GM21515 (cell line): ENCODE measurements around the gene RGS17.
"Not testable (repeated sequence)": the region's sequence is repeated elsewhere in the genome, so short reads cannot be mapped to it uniquely, and the experiment has no call there.

Source experiments
- ATAC-seq: cut with Tn5 transposase; IDR thresholded peaks from one replicate; pipeline ENCODE4 v1.9.1; 2021; ENCODE audit not compliant: unreplicated experiment

Gene RGS17

DNA sequence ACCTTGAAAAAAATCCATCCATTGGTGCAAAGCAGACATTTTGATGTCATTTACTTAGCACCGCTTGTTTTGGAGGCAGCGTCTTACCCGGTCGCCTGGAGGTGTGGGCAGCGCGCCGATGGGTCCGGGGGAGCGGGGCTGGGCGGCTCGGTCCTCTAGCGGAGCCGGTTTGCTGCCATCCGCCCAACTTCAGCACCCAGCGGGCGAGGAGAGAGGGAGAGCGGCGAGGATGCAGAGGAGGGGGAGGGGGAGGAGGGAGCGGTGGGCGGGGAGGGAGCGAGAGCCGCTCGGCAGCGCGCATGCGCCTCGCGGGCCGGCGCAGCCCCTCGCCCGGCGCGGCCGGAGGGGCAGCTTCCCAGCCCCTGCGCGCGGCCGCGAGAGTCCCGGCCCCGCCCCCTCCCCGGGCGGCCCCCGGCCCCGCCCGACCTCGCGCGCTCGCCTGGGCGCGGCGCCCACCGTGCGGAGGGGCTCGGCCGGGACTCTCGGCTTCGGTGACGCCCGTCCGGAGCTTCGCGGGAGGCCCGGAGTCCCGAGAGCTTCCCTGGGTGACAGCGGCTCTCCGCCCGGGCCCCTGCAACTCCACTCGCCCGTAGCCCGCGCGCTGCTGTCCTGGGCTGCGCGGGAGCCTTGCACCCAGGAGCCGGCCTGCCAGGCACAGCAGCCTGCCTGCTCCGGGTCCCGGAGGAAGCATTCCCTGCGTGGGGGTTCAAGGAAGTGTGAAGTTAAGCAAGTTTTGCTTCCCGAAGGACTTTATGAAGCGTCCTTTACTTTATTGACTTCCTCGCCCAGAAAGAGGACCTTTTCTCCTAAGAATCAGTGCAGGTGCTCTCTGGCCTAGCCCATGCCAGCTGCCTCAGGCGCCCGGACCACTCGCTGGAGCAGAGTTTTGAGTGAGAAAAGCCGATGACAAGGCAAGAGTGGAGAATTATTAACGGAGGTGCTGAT lies at the start of gene RGS17:
TSS of gene RGS17 (minus strand) at position 246 of the 945 bp plus-strand sequence. CDS start 87,264 bp downstream, outside the sequence.
- ATAC-seq = peak; percentile 48

DNA sequence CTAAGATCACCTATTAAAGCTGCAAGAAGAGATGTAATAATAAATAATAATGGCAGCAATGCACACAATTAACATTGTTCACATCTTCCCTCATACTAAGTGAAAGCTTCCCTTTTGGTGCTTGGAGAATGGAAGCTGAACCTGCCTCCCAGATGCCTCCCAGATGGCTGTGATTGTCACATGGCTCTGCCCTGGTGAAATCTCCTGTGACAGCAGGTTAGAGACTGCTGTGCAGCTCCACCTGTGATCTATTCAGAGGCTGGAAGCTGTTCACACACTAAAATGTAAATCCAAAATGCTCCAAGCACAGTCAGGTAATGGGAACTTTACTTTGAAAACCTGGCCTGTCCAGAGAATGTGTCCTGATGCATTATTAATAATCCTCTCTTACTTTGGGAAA lies 41.7 kb upstream of the RGS17 start:
- no peak for ATAC-seq

DNA sequence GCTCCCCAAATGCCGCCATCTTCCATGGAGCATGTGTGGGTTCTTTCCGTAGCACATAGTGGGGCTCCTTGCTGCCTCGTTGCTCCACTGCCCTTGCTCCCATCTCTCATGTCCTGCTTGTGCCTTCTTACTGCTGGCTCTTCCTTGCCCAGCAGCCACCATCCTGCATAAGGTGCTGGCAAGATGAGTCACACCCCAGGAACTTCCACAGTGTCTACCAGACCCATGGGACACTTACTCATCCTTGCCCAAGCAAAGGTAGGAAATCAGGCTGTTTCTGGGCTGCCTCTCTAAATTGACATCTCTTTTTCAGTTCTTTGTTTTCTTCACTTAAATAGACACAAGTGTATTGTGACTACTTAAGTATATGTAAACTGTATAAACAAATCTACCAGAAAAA lies 39.4 kb upstream of the RGS17 start:
- ATAC-seq = no peak

GRCh38 chr6:153167907-153168306 lies 36.8 kb upstream of the RGS17 start:
- ATAC-seq = no peak

DNA sequence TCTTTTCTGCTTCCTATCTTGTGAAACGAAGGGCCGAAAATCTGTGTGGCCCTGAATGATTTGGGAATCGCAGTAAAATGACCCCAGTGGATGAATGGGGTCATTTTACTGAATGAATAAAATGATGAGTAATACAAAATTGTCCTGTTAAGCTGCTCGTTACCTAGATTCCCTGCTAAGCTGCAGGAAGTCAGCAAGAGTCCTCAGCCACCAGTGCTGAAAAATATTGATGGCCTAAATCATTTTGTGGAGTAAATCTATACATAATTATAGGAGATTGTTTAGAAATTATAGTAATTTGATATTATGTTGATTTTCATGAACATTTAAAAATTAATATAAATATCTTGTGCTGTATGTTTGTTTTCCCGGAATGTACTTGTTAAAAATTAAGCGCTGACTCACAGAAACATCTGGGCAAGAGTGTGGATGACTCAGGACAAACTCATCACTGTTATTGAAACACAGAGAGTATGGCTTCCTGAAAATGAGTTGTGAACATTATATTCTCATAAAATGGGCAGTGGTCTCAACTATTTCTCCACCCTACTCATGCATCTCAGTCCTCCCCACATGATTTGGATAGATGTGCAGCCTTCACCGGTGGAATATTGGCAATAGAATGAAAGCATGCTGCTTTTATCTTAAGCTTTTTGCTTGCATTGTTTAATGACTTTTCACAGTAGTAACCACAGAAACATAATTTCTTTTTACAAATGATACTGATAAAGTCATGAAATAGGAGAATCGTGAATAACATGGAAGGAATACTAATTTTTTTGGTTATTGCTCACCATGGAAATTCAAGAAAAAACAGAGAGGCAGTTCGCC lies 36.2 kb upstream of the RGS17 start:
- no peak for ATAC-seq

DNA sequence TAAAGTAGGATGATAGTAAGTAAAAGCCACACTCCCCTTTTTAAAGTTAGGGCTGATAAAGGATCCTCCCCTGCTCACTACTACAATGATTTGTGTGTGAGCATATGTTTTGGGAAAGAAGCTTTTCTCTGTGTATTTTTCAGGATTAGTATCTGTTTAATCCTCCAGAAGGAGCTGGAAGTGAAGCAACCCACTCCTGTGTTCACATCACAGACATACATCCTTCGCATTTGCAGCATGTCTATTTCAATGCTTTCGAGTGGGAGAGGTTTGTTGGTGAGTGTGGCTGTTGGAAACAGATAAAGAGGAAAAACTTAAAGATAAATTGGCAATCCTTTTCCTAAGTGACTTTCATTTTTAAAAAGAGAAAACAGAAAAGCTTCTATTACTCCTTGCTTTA lies 31.6 kb upstream of the RGS17 start:
- no peak for ATAC-seq

DNA sequence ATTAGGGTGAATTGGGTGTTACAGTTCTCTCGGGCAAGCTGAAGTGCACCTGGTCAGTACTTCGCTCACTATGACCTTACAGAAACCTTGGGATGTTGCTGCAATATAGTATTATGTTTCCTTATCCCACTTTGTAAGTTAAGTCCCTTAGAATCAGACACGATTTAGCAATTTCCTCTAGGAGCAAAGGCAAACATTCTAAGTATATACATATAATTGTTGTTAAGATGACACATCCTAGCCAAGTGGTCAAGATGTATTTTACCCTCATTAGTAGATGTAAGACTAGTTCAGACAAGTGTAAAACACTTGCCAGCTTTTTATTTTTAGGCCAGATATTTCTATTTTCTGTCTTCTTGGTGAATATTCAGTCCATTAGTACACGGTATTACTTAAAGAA lies 31.1 kb upstream of the RGS17 start:
- ATAC-seq = no peak

GRCh38 chr6:153160221-153160620 lies 29.1 kb upstream of the RGS17 start:
- ATAC-seq = no peak

DNA sequence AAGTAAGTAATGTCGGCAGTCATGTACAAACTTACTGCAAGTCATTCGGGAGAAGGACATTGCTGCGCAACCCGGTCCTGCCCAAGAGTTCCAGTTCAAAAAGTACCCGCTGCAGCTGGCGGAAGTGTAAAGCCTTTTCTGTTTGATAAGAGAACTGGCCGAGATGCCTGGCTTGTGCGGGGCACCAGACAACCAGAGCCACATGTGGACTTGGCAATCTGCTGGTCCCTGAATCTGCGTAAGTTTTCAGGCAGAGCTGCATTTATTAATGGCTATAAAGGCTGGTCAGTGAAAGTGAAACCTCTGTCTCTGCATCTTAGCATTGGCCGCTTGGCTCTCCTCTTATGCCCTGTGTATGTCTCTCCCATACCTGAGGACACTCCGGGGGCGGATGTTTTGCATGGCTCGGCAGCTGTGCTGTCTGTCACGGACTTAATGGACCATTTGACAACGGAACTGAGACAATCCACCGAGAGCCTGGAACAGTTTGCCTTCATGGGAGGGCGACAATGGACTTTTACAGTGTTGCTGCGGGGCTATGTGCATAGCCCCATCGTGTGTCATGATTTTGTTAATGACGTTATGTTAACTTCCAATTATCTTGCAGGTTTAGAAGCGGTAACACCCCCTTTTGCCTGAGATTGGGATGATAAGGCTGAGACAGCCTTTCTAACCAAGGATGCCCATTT lies 19.8 kb upstream of the RGS17 start:
- no peak for ATAC-seq

DNA sequence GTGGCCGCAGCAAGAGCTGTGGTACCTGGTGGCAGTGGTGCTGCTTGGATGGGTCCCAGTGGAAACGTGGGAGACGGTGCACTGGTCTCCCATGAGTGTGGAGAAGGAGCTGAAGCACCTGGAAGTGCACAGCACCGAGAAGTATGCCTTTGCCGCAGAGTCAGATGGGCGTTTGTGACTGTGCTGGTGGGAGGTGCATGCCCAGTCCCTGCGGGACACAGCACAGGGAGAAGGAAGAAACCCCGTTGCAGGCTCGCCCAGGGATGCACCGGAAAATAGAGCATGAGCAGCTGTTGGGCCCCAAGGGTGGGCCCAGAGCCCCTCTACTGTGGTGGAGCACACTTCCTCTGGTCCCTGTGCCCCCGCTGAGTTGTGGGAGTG lies 19.3 kb upstream of the RGS17 start:
- no peak for ATAC-seq

DNA sequence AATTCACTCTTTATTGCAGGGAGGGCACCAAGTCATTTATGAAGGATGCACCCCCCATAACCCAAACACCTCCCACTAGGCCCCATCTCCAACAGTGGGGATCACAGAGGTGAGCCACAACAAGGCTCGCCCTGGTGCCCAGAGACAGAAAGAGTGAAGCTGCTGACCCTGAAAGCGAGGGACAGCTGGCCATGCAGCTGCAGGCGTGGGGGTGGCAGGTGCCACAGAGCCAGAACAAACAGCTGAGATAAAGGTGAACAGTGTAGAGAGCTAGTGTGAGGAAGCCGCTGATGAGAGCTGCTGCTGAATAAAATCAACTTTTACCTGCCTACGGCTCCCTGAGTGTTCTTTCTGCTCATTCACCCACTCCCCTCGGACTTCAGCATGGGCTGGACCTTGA lies 18.8 kb upstream of the RGS17 start:
- no peak for ATAC-seq

DNA sequence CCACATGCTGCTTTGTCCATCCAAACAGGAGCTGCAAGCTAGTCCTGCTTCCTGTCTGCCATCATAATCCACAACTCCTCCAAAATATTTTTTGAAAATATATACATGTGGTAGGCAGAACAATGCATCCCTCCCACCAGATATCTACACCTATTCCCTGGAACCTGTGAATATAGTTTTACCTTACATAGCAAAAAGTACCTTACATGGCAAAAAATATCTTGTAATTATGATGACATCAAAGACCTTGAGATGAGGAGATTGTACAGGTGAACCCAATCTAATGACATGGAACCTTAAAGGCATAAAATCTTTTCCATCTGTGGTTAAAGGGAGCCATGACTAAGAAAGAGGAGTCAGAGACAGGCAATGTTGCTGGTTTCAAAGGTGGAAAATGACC lies 15.3 kb upstream of the RGS17 start:
- no peak for ATAC-seq

DNA sequence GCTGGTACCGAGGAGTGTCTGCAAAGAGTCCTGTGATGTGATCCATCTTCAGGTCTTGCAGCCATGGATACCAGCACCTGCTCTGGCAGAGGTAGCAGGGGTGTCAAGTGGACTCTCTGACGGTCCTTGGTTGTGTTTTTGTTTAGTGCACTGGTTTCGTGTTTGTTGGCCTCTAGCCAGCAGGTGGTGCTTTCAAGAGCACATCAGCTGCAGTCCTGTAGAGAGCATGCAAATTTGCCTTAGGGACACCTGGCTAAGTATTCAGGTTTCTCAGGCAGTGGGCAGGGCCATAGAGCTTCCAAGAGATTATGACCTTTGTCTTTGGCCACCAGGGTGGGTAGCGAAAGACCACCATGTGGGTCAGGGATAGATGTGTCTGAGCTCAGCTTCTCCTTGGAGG lies 14.5 kb upstream of the RGS17 start:
- no peak for ATAC-seq

DNA sequence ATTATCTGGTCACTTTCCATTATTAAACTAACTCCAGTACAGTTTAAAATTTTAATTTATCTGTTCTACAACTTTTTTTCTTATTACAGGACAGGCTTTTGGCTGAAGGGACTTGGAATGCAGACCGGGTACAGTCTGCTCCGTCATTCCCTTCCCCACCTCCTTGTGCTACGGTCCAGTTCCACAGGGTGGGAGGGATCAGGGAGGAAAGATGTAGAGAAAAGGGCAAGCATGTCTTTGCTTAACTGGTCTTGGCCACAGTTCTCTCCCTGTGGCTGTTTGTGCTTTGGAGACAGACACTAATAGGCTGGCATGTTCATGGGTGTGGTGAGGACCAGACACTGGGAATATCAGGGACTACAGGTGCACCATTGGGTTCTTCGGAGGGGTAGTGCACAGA lies 12.1 kb upstream of the RGS17 start:
- no peak for ATAC-seq

- no peak for ATAC-seq
These were observed 9.2 kb upstream of the RGS17 start for GRCh38 chr6:153140299-153140698.

DNA sequence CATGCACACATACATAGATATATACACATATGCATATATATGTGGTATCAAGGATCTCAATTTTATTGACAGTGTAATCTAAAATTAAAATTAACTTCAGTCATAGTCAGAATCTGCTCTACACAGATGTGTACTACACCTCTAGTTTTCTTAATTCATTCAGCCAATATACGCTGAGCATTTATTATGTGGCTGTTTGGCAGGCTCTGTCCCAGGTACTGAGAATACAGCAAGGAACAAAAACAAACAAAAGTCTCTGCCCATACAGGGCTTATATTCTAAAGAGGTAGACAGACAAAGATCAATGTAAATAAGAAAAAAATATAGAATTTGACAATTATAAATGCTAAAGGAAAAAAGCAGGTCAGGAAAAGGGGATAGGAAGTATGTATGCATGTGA lies 7.8 kb upstream of the RGS17 start:
- ATAC-seq = no peak

DNA sequence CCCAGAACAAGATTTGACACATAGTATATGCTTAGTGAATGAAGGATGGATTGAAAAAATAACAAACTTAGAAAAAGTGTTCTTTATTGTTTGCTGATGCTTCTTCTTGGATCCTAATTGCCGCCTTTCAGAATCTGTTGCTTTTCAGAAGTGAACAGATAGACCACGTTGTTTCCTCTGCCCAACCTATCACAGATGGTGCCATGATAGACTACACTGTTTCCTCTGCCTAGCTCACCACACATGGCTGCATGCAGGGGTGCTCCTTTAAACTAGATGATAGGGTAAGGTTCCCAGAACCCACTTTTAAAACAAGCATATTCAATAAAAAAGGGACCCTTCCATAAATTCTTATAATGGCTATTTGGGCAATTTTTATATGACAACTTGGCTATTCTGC lies 4.6 kb upstream of the RGS17 start:
- ATAC-seq = no peak

DNA sequence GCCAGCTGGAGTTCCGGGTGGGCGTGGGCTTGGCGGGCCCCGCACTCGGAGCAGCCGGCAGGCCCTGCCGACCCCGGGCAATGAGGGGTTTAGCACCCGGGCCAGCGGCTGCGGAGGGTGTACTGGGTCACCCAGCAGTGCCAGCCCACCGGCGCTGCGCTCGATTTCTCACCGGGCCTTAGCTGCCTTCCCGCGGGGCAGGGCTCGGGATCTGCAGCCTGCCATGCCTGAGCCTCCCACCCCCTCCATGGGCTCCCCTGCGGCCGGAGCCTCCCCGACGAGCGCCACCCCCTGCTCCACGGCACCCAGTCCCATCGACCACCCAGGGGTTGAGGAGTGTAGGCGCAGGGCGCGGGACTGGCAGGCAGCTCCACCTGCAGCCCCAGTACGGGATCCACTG lies 2.6 kb upstream of the RGS17 start:
- ATAC-seq = not testable (repeated sequence)

- peak; percentile 27 for ATAC-seq
These were observed 506 bp downstream of the RGS17 start for GRCh38 chr6:153130515-153131036.

- ATAC-seq = no peak
These were observed 1.1 kb downstream of the RGS17 start for GRCh38 chr6:153129873-153130514.

GRCh38 chr6:153126218-153126617 lies 4.9 kb downstream of the RGS17 start:
- ATAC-seq = no peak
